HG03103 (cell line): ENCODE results near the gene RCCD1.

ENCODE experiments used
- ATAC-seq: cut with Tn5 transposase; IDR thresholded peaks from one replicate; pipeline ENCODE4 v1.9.1; 2021; ENCODE audit warnings: low read depth; ENCODE audit not compliant: unreplicated experiment

RCCD1 gene

GRCh38 chr15:90960298-90961091 is 5.8 kb downstream of the RCCD1 start:
- no peak for ATAC-seq

- ATAC-seq, result no peak
These were observed 7.3 kb downstream of the RCCD1 start for GRCh38 chr15:90962021-90962420.

- no peak for ATAC-seq
These were observed 11.6 kb downstream of the RCCD1 start for GRCh38 chr15:90966262-90966661.

- no peak for ATAC-seq
These were observed 12.5 kb downstream of the RCCD1 start for GRCh38 chr15:90967206-90967605.

GRCh38 chr15:90968434-90968833 is 13.8 kb downstream of the RCCD1 start:
- no peak for ATAC-seq

- no peak for ATAC-seq
These were observed 15.6 kb downstream of the RCCD1 start for GRCh38 chr15:90970274-90970673.

GRCh38 chr15:90972133-90972532 is 17.4 kb downstream of the RCCD1 start:
- no peak for ATAC-seq

- ATAC-seq, result no peak
These were observed 19.5 kb downstream of the RCCD1 start for GRCh38 chr15:90974216-90974615.

GRCh38 chr15:90979582-90979981 is 24.9 kb downstream of the RCCD1 start:
- ATAC-seq, result no peak

GRCh38 chr15:90981681-90982080 is 27.0 kb downstream of the RCCD1 start:
- ATAC-seq, result peak; percentile 76

GRCh38 chr15:90982135-90982534 is 27.5 kb downstream of the RCCD1 start:
- peak; percentile 34 for ATAC-seq

- ATAC-seq, result peak; percentile 64
These were observed 32.3 kb downstream of the RCCD1 start for GRCh38 chr15:90986790-90987507.

- no peak for ATAC-seq
These were observed 33.0 kb downstream of the RCCD1 start for GRCh38 chr15:90987561-90988141.

- ATAC-seq, result no peak
These were observed 33.6 kb downstream of the RCCD1 start for GRCh38 chr15:90988296-90988695.

- ATAC-seq, result no peak
These were observed 34.5 kb downstream of the RCCD1 start for GRCh38 chr15:90989040-90989768.

- ATAC-seq, result no peak
These were observed 35.8 kb downstream of the RCCD1 start for GRCh38 chr15:90990446-90990845.

GRCh38 chr15:90991587-90992285 is 37.1 kb downstream of the RCCD1 start:
- ATAC-seq, result no peak

- ATAC-seq, result peak; percentile 1
These were observed 39.4 kb downstream of the RCCD1 start for GRCh38 chr15:90994059-90994416.

GRCh38 chr15:90994417-90995311 is 40.0 kb downstream of the RCCD1 start, which contains the start of gene PRC1:
TSS of gene PRC1 (minus strand) at chr15:90994535. CDS start at chr15:90994417, 118 bp downstream.
- peak; percentile 96 for ATAC-seq
